Ascending aorta (tissue), 2 donors: ENCODE measurements around the gene MDGA2. TPM values are rescaled to one million over a fixed set of nuclear protein-coding genes. Genes with fewer than 3 reads are reported as not detected.

ENCODE experiments used
- DNase-seq, 2 donors: peaks; one replicate each; pipeline ENCODE4 v3.0.0-alpha.2; 2019; ENCODE audit warnings: low spot score in 2 of 2
- H3K27ac ChIP-seq, 2 donors: fragments of 200-600 bp; sonication (generic); one replicate each; pipeline ENCODE4 v1.5.1; 2016 to 2017; ENCODE audit warnings: mild to moderate bottlenecking in 1 of 2
- H3K27me3 ChIP-seq: fragments of 200-600 bp; sonication (generic); one replicate; pipeline ENCODE4 v1.5.1; 2017
- H3K36me3 ChIP-seq, 2 donors: fragments of 200-600 bp; sonication (generic); one replicate each; pipeline ENCODE4 v1.5.1; 2016
- H3K4me1 ChIP-seq, 2 donors: fragments of 200-600 bp; sonication (generic); one replicate each; pipeline ENCODE4 v1.5.1; 2016 to 2017; ENCODE audit warnings: mild to moderate bottlenecking in 1 of 2
- H3K4me3 ChIP-seq, 2 donors: fragments of 200-600 bp; sonication (generic); one replicate each; pipeline ENCODE4 v1.5.1; 2016 to 2017; ENCODE audit warnings: mild to moderate bottlenecking in 1 of 2
- H3K9me3 ChIP-seq, 2 donors: fragments of 200-600 bp; sonication (generic); one replicate each; pipeline ENCODE4 v1.5.1; 2016
- intact Hi-C: fragments of 100-400 bp; cut with DNase I; formaldehyde crosslinking; loops from one replicate; pipeline ENCODE4 v1.15.1; 2023
- total RNA-seq: library from RNA; depleted of rRNA; stranded (reverse); fragments of >200 nt; gene quantifications from one replicate; pipeline ENCODE4 v1.1.0, GENCODE V29; 2016
- TF ChIP-seq, protein P1 (sequence below), 3 experiments: fragments of 200-600 bp in 2 of 3; fragments of 450-650 bp in 1 of 3; sonication (generic) in 2 of 3; IDR thresholded peaks; one replicate each; pipeline ENCODE4 v1.5.1; 2016 to 2019; ENCODE audit warnings: antibody characterized with exemption in 3 of 3, mild to moderate bottlenecking in 1 of 3, moderate library complexity in 1 of 3

The MDGA2 gene
- total RNA-seq, 1 donor from 2014 or later: not detected

GRCh38 chr14:47264842-47265241 is 410.6 kb downstream of the MDGA2 start:
- H3K36me3 ChIP-seq: no peaks in the 10 kb centered on the region
- no peak for DNase-seq
- H3K27me3 ChIP-seq: no peaks in the 10 kb centered on the region
- H3K4me3 ChIP-seq: no peak overlapping the region
- no peaks in the 10 kb centered on the region for H3K9me3 ChIP-seq
- no peak overlapping the region for H3K27ac ChIP-seq
- no peaks in the 10 kb centered on the region for H3K4me1 ChIP-seq
- intact Hi-C loops: no loop called here
- TF ChIP-seq, protein P1, sequence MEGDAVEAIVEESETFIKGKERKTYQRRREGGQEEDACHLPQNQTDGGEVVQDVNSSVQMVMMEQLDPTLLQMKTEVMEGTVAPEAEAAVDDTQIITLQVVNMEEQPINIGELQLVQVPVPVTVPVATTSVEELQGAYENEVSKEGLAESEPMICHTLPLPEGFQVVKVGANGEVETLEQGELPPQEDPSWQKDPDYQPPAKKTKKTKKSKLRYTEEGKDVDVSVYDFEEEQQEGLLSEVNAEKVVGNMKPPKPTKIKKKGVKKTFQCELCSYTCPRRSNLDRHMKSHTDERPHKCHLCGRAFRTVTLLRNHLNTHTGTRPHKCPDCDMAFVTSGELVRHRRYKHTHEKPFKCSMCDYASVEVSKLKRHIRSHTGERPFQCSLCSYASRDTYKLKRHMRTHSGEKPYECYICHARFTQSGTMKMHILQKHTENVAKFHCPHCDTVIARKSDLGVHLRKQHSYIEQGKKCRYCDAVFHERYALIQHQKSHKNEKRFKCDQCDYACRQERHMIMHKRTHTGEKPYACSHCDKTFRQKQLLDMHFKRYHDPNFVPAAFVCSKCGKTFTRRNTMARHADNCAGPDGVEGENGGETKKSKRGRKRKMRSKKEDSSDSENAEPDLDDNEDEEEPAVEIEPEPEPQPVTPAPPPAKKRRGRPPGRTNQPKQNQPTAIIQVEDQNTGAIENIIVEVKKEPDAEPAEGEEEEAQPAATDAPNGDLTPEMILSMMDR (IDR thresholded peaks at IDR 0.05): no peak

- H3K27ac ChIP-seq: no peak overlapping the region
- no peak overlapping the region for H3K4me3 ChIP-seq
- no peaks in the 10 kb centered on the region for H3K4me1 ChIP-seq
- H3K9me3 ChIP-seq: no peaks in the 10 kb centered on the region
- DNase-seq: no peak
- no peaks in the 10 kb centered on the region for H3K27me3 ChIP-seq
- intact Hi-C loops: no loop called here
- TF ChIP-seq, protein P1 (IDR thresholded peaks at IDR 0.05): no peak
- H3K36me3 ChIP-seq: no peaks in the 10 kb centered on the region
Measured at GRCh38 chr14:47262801-47263200, 412.6 kb downstream of the MDGA2 start.

GRCh38 chr14:47261350-47261749 is 414.1 kb downstream of the MDGA2 start:
- H3K27ac ChIP-seq: no peak overlapping the region
- no peak overlapping the region for H3K4me3 ChIP-seq
- no peaks in the 10 kb centered on the region for H3K4me1 ChIP-seq
- no peaks in the 10 kb centered on the region for H3K27me3 ChIP-seq
- H3K36me3 ChIP-seq: no peaks in the 10 kb centered on the region
- TF ChIP-seq, protein P1 (IDR thresholded peaks at IDR 0.05): no peak
- no peak for DNase-seq
- intact Hi-C loops: no loop called here
- no peaks in the 10 kb centered on the region for H3K9me3 ChIP-seq

- Histone ChIP-seq H3K4me3 (no peak overlapping the region), H3K9me3 (no peaks in the 10 kb centered on the region), H3K36me3 (no peaks in the 10 kb centered on the region), H3K4me1 (no peaks in the 10 kb centered on the region), H3K27me3 (no peaks in the 10 kb centered on the region), H3K27ac (no peak overlapping the region)
- no peak for DNase-seq
- intact Hi-C loops: no loop called here
- TF ChIP-seq, protein P1 (IDR thresholded peaks at IDR 0.05): no peak
Measured at GRCh38 chr14:47259796-47260195, 415.6 kb downstream of the MDGA2 start.

DNA sequence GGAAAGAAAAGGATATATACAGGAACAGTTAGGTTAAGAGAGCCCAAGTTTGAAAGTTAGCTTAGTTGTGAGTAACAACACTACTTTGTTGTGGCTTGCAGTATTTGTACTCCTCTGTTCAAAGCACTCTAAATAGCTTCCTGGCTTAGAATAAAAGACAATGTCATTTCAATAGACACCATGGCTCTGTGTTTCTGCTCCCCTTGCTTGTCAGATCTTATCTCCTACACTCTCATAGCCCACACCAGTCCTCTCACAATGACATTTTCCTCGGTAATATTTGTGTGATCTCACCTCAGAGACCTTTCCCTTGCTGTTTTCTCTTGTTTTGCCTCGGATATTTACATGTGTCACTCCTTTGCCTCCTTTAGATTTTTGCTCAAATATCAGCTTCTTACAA is 418.4 kb downstream of the MDGA2 start:
- intact Hi-C loops: no loop called here
- H3K27ac ChIP-seq: no peak overlapping the region
- no peaks in the 10 kb centered on the region for H3K27me3 ChIP-seq
- no peaks in the 10 kb centered on the region for H3K4me1 ChIP-seq
- DNase-seq: no peak
- no peaks in the 10 kb centered on the region for H3K36me3 ChIP-seq
- H3K9me3 ChIP-seq: no peaks in the 10 kb centered on the region
- no peak overlapping the region for H3K4me3 ChIP-seq
- TF ChIP-seq, protein P1 (IDR thresholded peaks at IDR 0.05): no peak

- intact Hi-C loops: no loop called here
- H3K27me3 ChIP-seq: no peaks in the 10 kb centered on the region
Measured at GRCh38 chr14:47252802-47253201, 422.6 kb downstream of the MDGA2 start.

More at GRCh38 chr14:47252802-47253201, 422.6 kb downstream of the MDGA2 start:
- TF ChIP-seq, protein P1 (IDR thresholded peaks at IDR 0.05): no peak
- H3K27ac ChIP-seq: no peak overlapping the region
- H3K4me3 ChIP-seq: no peak overlapping the region
- H3K9me3 ChIP-seq: no peaks in the 10 kb centered on the region
- H3K36me3 ChIP-seq: no peaks in the 10 kb centered on the region
- H3K4me1 ChIP-seq: no peaks in the 10 kb centered on the region
- DNase-seq: no peak
